ENCODE measurements around the gene HIPK3. TPM values are rescaled to one million over a fixed set of nuclear protein-coding genes. Genes with fewer than 3 reads are reported as not detected.
"Not testable (repeated sequence)": the region's sequence is repeated elsewhere in the genome, so short reads cannot be mapped to it uniquely, and the experiment has no call there.

The HIPK3 gene
- polyA plus RNA-seq, 4 donors, result 9.5 to 40.7 (median 20.0) TPM

- 92 to 93% (median 92%) methylated on average over 4 of the region's 4 CpGs for WGBS, 3 donors
- no peak for DNase-seq
- no peaks in the 10 kb centered on the region for H3K9me3 ChIP-seq (ENCODE audit: control insufficient read depth in 2 of 2, insufficient read depth in 1 of 2, low read depth in 1 of 2, low read length in 1 of 2)
- no peak overlapping the region for H3K27ac ChIP-seq (ENCODE audit: low read depth in 1 of 3, low read length in 2 of 3)
- H3K36me3 ChIP-seq (ENCODE audit: control insufficient read depth in 3 of 3, insufficient read depth in 2 of 3, low read depth in 1 of 3, low read length in 3 of 3), result peaks cover 0 to 15% (median 0%) of the 10 kb centered on the region in 3 donors
- no peak overlapping the region for H3K4me3 ChIP-seq (ENCODE audit: low read depth in 1 of 3, low read length in 3 of 3)
- H3K27me3 ChIP-seq (ENCODE audit: control insufficient read depth in 3 of 3, insufficient read depth in 3 of 3, low read length in 3 of 3), result no peaks in the 10 kb centered on the region
- H3K4me1 ChIP-seq (ENCODE audit: control insufficient read depth in 3 of 3, insufficient read depth in 2 of 3, low read depth in 1 of 3, low read length in 2 of 3), result no peaks in the 10 kb centered on the region
- FAIRE-seq, result no peak
These were observed 46.4 kb downstream of the HIPK3 start for GRCh38 chr11:33303541-33303940.

GRCh38 chr11:33306821-33307220 lies 49.6 kb downstream of the HIPK3 start:
- not testable (repeated sequence) for H3K36me3 ChIP-seq (ENCODE audit: control insufficient read depth in 3 of 3, insufficient read depth in 2 of 3, low read depth in 1 of 3, low read length in 3 of 3); H3K4me3 ChIP-seq (ENCODE audit: low read depth in 1 of 3, low read length in 3 of 3); DNase-seq; FAIRE-seq; H3K27ac ChIP-seq (ENCODE audit: low read depth in 1 of 3, low read length in 2 of 3); H3K27me3 ChIP-seq (ENCODE audit: control insufficient read depth in 3 of 3, insufficient read depth in 3 of 3, low read length in 3 of 3); H3K9me3 ChIP-seq (ENCODE audit: control insufficient read depth in 2 of 2, insufficient read depth in 1 of 2, low read depth in 1 of 2, low read length in 1 of 2); H3K4me1 ChIP-seq (ENCODE audit: control insufficient read depth in 3 of 3, insufficient read depth in 2 of 3, low read depth in 1 of 3, low read length in 2 of 3)
- 97 to 99% (median 98%) methylated on average over 6 of the region's 6 CpGs for WGBS, 3 donors

DNA sequence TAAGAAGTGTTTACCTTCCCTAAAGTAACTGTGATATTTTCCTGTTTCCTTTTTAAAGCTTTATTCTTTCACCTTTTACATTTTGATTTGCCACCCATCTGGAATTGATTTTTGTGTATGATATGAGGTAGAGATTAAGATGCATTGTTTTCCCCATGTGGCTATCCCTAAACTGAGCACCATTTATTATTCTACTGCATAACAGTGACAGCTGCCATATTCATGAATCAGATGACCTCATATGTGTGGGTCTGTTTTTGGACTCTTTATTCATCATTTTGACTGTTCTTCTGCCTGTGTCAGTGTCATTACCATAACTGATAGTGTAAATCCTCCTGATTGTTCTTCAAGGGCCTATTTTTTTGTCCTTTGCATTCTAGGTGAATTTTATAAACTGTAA lies 50.8 kb downstream of the HIPK3 start:
- H3K4me3 ChIP-seq (ENCODE audit: low read depth in 1 of 3, low read length in 3 of 3), result no peak overlapping the region
- peaks cover 0 to 5% (median 2%) of the 10 kb centered on the region in 3 donors for H3K36me3 ChIP-seq (ENCODE audit: control insufficient read depth in 3 of 3, insufficient read depth in 2 of 3, low read depth in 1 of 3, low read length in 3 of 3)
- H3K27ac ChIP-seq (ENCODE audit: low read depth in 1 of 3, low read length in 2 of 3), result no peak overlapping the region
- no peak for FAIRE-seq
- no peaks in the 10 kb centered on the region for H3K4me1 ChIP-seq (ENCODE audit: control insufficient read depth in 3 of 3, insufficient read depth in 2 of 3, low read depth in 1 of 3, low read length in 2 of 3)
- DNase-seq, result no peak
- H3K27me3 ChIP-seq (ENCODE audit: control insufficient read depth in 3 of 3, insufficient read depth in 3 of 3, low read length in 3 of 3), result no peaks in the 10 kb centered on the region
- no peaks in the 10 kb centered on the region for H3K9me3 ChIP-seq (ENCODE audit: control insufficient read depth in 2 of 2, insufficient read depth in 1 of 2, low read depth in 1 of 2, low read length in 1 of 2)

GRCh38 chr11:33309118-33309517 lies 51.9 kb downstream of the HIPK3 start:
- Histone ChIP-seq H3K36me3 (ENCODE audit: control insufficient read depth in 3 of 3, insufficient read depth in 2 of 3, low read depth in 1 of 3, low read length in 3 of 3) (peaks cover 0 to 5% (median 2%) of the 10 kb centered on the region in 3 donors), H3K4me1 (ENCODE audit: control insufficient read depth in 3 of 3, insufficient read depth in 2 of 3, low read depth in 1 of 3, low read length in 2 of 3) (no peaks in the 10 kb centered on the region), H3K27ac (ENCODE audit: low read depth in 1 of 3, low read length in 2 of 3) (no peak overlapping the region), H3K4me3 (ENCODE audit: low read depth in 1 of 3, low read length in 3 of 3) (no peak overlapping the region), H3K9me3 (ENCODE audit: control insufficient read depth in 2 of 2, insufficient read depth in 1 of 2, low read depth in 1 of 2, low read length in 1 of 2) (no peaks in the 10 kb centered on the region), H3K27me3 (ENCODE audit: control insufficient read depth in 3 of 3, insufficient read depth in 3 of 3, low read length in 3 of 3) (no peaks in the 10 kb centered on the region)
- FAIRE-seq (no peak), DNase-seq (no peak)
- 100% methylated on average over 1 of the region's 1 CpG for WGBS, 3 donors

DNA sequence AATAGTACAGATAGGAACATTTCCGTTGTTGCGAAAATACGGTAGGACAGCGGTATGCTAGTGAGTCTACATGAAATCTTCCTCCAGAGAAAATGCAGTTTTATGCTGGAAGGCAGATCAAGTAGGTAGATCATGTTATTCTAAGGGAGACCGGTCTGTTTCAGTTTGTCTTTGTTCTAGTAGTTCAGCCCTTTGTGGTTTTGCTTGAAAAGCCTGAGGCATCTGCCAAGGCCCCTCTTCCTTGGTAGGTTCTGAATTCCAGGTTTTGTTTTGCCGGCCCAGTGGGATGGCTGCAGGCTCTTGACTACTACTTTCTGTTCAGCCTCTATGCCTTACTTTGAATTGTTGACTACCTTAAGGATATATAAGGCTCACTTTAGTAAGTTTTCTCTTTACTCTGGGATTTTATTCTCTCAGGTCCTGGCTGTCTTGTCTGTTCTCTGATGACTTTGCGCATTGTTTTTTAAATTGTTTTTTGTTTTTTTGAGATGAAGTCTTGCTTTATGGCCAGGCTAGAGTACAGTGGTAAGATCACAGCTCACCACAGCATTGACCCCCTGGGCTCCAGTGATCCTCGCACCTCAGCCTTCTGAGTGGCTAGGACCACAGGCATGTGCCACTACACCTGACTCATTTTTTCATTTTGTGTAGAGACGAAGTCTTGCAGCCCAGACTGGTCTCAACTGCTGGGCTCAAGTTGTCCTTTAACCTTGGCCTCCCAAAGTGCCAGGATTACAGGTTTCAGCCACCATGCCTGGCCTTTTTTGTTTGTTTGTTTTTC lies 53.7 kb downstream of the HIPK3 start:
- Histone ChIP-seq H3K9me3 (ENCODE audit: control insufficient read depth in 2 of 2, insufficient read depth in 1 of 2, low read depth in 1 of 2, low read length in 1 of 2) (no peaks in the 10 kb centered on the region), H3K27ac (ENCODE audit: low read depth in 1 of 3, low read length in 2 of 3) (no peak overlapping the region), H3K4me1 (ENCODE audit: control insufficient read depth in 3 of 3, insufficient read depth in 2 of 3, low read depth in 1 of 3, low read length in 2 of 3) (no peaks in the 10 kb centered on the region), H3K27me3 (ENCODE audit: control insufficient read depth in 3 of 3, insufficient read depth in 3 of 3, low read length in 3 of 3) (no peaks in the 10 kb centered on the region), H3K36me3 (ENCODE audit: control insufficient read depth in 3 of 3, insufficient read depth in 2 of 3, low read depth in 1 of 3, low read length in 3 of 3) (peaks cover 0 to 3% (median 2%) of the 10 kb centered on the region in 3 donors), H3K4me3 (ENCODE audit: low read depth in 1 of 3, low read length in 3 of 3) (no peak overlapping the region)
- DNase-seq (no peak), FAIRE-seq (no peak)
- 94 to 97% (median 96%) methylated on average over 9 of the region's 9 CpGs for WGBS, 3 donors

- H3K27ac ChIP-seq (ENCODE audit: low read depth in 1 of 3, low read length in 2 of 3), result no peak overlapping the region
- no peak for FAIRE-seq
- H3K4me1 ChIP-seq (ENCODE audit: control insufficient read depth in 3 of 3, insufficient read depth in 2 of 3, low read depth in 1 of 3, low read length in 2 of 3), result no peaks in the 10 kb centered on the region
- no peaks in the 10 kb centered on the region for H3K9me3 ChIP-seq (ENCODE audit: control insufficient read depth in 2 of 2, insufficient read depth in 1 of 2, low read depth in 1 of 2, low read length in 1 of 2)
- no peak for DNase-seq
- 87 to 96% (median 89%) methylated on average over 3 of the region's 3 CpGs for WGBS, 3 donors
- peaks cover 0 to 3% (median 2%) of the 10 kb centered on the region in 3 donors for H3K36me3 ChIP-seq (ENCODE audit: control insufficient read depth in 3 of 3, insufficient read depth in 2 of 3, low read depth in 1 of 3, low read length in 3 of 3)
- H3K4me3 ChIP-seq (ENCODE audit: low read depth in 1 of 3, low read length in 3 of 3), result no peak overlapping the region
- no peaks in the 10 kb centered on the region for H3K27me3 ChIP-seq (ENCODE audit: control insufficient read depth in 3 of 3, insufficient read depth in 3 of 3, low read length in 3 of 3)
These were observed 54.5 kb downstream of the HIPK3 start for GRCh38 chr11:33311680-33312079.

DNA sequence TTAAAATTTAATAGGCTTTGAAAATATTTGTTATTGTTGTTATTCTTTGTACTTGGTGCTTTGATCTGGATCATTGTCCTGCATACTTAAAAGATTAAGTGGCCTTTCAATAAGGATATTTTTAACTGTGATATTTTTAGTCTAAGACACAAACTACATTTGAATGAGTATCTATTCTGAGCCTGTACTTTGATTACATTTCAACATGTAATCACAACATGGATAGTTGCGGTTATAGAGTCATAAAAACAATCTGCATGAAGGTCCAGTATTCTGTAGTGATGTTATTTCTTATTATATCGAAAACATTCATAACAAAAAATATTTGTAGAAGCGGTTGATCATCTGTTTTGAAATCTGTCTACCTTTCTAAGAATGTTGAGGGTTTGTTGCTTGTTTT lies 58.6 kb downstream of the HIPK3 start:
- H3K27ac ChIP-seq (ENCODE audit: low read depth in 1 of 3, low read length in 2 of 3), result no peak overlapping the region
- H3K9me3 ChIP-seq (ENCODE audit: control insufficient read depth in 2 of 2, insufficient read depth in 1 of 2, low read depth in 1 of 2, low read length in 1 of 2), result no peaks in the 10 kb centered on the region
- FAIRE-seq (no peak), DNase-seq (no peak)
- H3K4me3 ChIP-seq (ENCODE audit: low read depth in 1 of 3, low read length in 3 of 3), result no peak overlapping the region
- H3K36me3 ChIP-seq (ENCODE audit: control insufficient read depth in 3 of 3, insufficient read depth in 2 of 3, low read depth in 1 of 3, low read length in 3 of 3), result peaks cover 0 to 3% (median 0%) of the 10 kb centered on the region in 3 donors
- no peaks in the 10 kb centered on the region for H3K27me3 ChIP-seq (ENCODE audit: control insufficient read depth in 3 of 3, insufficient read depth in 3 of 3, low read length in 3 of 3)
- 69 to 70% (median 69%) methylated on average over 3 of the region's 3 CpGs for WGBS, 3 donors
- peaks cover 1 to 18% (median 3%) of the 10 kb centered on the region in 3 donors for H3K4me1 ChIP-seq (ENCODE audit: control insufficient read depth in 3 of 3, insufficient read depth in 2 of 3, low read depth in 1 of 3, low read length in 2 of 3)

DNA sequence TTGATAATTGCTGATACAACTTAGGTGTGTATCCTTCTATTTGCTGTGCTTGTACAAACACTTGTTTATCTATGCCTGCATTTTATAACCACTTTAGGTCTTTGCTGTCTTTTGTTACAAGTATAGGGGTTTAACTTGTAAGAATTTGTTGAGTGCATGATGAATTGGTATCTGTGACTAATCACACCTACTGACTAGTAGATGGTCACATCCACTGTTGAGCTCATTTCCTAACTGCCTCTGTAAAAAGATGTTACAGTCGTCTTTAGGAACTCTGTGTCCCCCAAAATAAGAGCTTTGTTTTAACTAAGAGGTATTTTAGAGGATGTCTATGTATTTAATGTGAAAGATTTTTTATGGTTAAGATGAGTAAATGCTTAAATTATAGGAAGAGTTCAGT lies 60.5 kb downstream of the HIPK3 start:
- H3K4me3 ChIP-seq (ENCODE audit: low read depth in 1 of 3, low read length in 3 of 3), result no peak overlapping the region
- DNase-seq (no peak), FAIRE-seq (no peak)
- peaks cover 0 to 3% (median 0%) of the 10 kb centered on the region in 3 donors for H3K36me3 ChIP-seq (ENCODE audit: control insufficient read depth in 3 of 3, insufficient read depth in 2 of 3, low read depth in 1 of 3, low read length in 3 of 3)
- H3K9me3 ChIP-seq (ENCODE audit: control insufficient read depth in 2 of 2, insufficient read depth in 1 of 2, low read depth in 1 of 2, low read length in 1 of 2), result no peaks in the 10 kb centered on the region
- 71 to 76% (median 74%) methylated on average over 1 of the region's 1 CpG for WGBS, 3 donors
- no peak overlapping the region for H3K27ac ChIP-seq (ENCODE audit: low read depth in 1 of 3, low read length in 2 of 3)
- no peaks in the 10 kb centered on the region for H3K27me3 ChIP-seq (ENCODE audit: control insufficient read depth in 3 of 3, insufficient read depth in 3 of 3, low read length in 3 of 3)
- H3K4me1 ChIP-seq (ENCODE audit: control insufficient read depth in 3 of 3, insufficient read depth in 2 of 3, low read depth in 1 of 3, low read length in 2 of 3), result peaks cover 3 to 18% (median 11%) of the 10 kb centered on the region in 3 donors
